GM13977 (cell line): ENCODE results near the gene DEGS2.

Experiments used
- DNase-seq: peaks from one replicate; pipeline ENCODE4 v3.0.0; 2012; ENCODE audit warnings: low spot score
- CTCF ChIP-seq: IDR thresholded peaks from 2 replicates; pipeline ENCODE4 v1.5.1; 2012; ENCODE audit warnings: mild to moderate bottlenecking, control low read depth; ENCODE audit not compliant: insufficient read depth; ENCODE audit errors: extremely low read depth, missing control alignments
- in situ Hi-C: fragments of 300-500 bp; cut with MboI; formaldehyde crosslinking; loops from one replicate; pipeline ENCODE4 v1.12.0; 2022; ENCODE audit warnings: low sequenced_read_pairs, low pct_unique_long_range_greater_than_20kb, mixed read lengths, inconsistent platforms; ENCODE audit not compliant: unreplicated experiment

DEGS2 gene

GRCh38 chr14:100137173-100137572, 22.3 kb downstream of the DEGS2 start:
- TF ChIP-seq CTCF = no peak
- DNase-seq = no peak
- in situ Hi-C loops = no loop called here

DNA sequence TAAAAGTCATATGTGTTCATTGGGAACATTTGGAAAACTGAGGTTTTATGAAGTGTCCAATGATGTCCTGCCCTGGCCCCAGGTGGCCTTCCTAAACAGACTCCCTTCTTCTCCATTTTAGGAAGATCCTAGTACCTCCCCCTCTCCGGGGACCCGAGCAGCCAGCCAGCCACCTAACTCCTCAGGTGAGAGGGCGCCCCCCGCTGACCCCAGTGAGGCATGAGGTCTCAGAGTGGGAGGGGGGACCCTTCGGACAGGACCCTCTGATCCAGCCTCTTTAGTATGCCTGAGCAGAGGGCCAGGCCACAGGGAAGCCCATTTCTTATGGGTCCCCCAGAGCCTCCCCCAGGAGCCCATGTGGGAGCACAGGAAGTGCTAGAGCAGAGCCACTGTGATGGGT, 23.7 kb downstream of the DEGS2 start:
- no peak for TF ChIP-seq CTCF
- in situ Hi-C loops = no loop called here

GRCh38 chr14:100135073-100135472, 24.4 kb downstream of the DEGS2 start:
- no peak for TF ChIP-seq CTCF
- in situ Hi-C loops = no loop called here
- DNase-seq = no peak

More for the DNA sequence above, 23.7 kb downstream of the DEGS2 start:
- no peak for DNase-seq

- TF ChIP-seq CTCF = no peak
- in situ Hi-C loops = no loop called here
- no peak for DNase-seq
Measured at GRCh38 chr14:100134586-100134985, 24.9 kb downstream of the DEGS2 start.

DNA sequence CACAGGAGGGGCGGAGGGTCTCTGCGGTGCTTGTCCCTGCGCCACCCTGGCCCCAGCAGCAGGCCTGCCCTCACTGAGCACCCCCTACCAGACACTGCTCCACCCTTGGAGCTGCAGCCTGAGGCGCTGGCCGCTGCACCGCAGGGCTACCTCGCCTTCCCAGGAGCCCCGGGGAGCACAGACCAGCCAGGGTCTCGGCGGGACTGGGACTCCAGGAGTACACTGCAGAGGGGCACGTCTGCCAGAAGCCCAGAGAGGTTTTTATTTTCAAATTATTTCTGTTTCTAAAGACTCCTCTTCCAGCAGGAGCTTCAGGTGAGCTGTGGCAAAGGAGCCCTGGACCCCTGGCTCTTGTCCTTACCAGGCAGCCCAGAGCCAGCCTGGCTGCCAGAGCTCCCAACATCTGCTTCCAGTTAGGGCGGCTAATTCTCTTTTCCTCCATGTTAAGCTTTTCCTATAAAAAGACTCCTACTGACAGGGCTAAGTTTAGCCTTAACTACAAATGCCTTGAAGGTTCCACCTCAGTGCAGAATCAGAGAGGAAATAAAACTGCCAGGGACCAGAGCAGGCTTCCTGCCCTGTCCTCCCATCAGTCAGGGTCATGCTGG, 26.4 kb downstream of the DEGS2 start:
- no peak for TF ChIP-seq CTCF
- in situ Hi-C loops = no loop called here
- no peak for DNase-seq

DNA sequence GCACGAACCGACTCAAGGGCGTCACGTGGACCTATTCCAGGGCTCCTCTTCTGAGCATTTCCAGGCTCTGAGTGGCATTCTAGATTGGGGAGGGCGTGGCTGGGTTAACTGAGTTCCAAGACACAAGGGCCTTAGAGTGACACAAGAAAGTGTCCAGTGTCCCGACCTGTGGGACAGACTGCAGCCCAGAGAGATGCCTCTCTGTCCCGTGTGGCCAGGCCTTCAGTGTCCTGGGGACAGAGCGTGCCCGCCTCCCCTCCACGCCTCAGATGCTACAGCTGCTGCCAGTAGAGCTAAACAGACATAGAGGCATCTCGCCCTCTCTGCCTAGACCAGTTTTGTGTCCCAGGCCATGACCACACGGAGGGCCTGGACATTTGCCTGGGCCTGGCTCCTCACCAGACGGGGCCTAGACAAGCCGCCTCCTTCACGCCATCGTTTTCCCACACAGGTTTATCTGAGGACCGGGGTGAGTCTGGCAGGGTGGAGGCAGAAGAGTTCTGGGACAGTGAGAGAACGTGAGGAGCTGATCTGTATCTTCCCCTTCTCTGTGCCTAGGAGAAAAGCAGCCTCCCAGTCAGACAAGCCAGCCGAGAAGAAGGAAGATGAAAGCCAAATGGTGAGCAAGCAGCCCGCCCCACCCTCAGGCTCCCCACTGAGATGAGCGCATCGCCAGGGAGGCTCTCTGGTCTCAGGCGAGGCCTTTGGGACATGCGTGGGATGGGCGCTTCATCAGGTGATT, 27.1 kb downstream of the DEGS2 start:
- no peak for DNase-seq
- in situ Hi-C loops = no loop called here
- TF ChIP-seq CTCF = no peak
